ENCODE results near the gene KIF17. TPM values are rescaled to one million over a fixed set of nuclear protein-coding genes. Genes with fewer than 3 reads are reported as not detected.

The KIF17 gene
- total RNA-seq, 1 experiment from 2014 or later = 0.86 TPM

- DNase-seq (ENCODE audit: low read depth) = no peak
Measured at GRCh38 chr1:20711285-20712214, 6.3 kb downstream of the KIF17 start.

GRCh38 chr1:20710469-20711284 is 7.1 kb downstream of the KIF17 start:
- DNase-seq (ENCODE audit: low read depth) = no peak

- no peak for DNase-seq (ENCODE audit: low read depth)
Measured at GRCh38 chr1:20709868-20710267, 7.9 kb downstream of the KIF17 start.

- DNase-seq (ENCODE audit: low read depth) = no peak
Measured at GRCh38 chr1:20708891-20709290, 8.9 kb downstream of the KIF17 start.

GRCh38 chr1:20708057-20708456 is 9.8 kb downstream of the KIF17 start:
- no peak for DNase-seq (ENCODE audit: low read depth)

GRCh38 chr1:20706841-20707240 is 11.0 kb downstream of the KIF17 start:
- DNase-seq (ENCODE audit: low read depth) = no peak

GRCh38 chr1:20705203-20705755 is 12.5 kb downstream of the KIF17 start:
- DNase-seq (ENCODE audit: low read depth) = no peak

- DNase-seq (ENCODE audit: low read depth) = no peak
Measured at GRCh38 chr1:20704390-20705202, 13.2 kb downstream of the KIF17 start.

GRCh38 chr1:20703124-20703756 is 14.6 kb downstream of the KIF17 start:
- DNase-seq (ENCODE audit: low read depth) = no peak

- peak; percentile 42 for DNase-seq (ENCODE audit: low read depth)
Measured at GRCh38 chr1:20702416-20702815, 15.4 kb downstream of the KIF17 start.

- no peak for DNase-seq (ENCODE audit: low read depth)
Measured at GRCh38 chr1:20701847-20702246, 16.0 kb downstream of the KIF17 start.

GRCh38 chr1:20701446-20701845 is 16.4 kb downstream of the KIF17 start:
- DNase-seq (ENCODE audit: low read depth) = no peak

GRCh38 chr1:20700636-20701215 is 17.1 kb downstream of the KIF17 start:
- no peak for DNase-seq (ENCODE audit: low read depth)

GRCh38 chr1:20699558-20699957 is 18.2 kb downstream of the KIF17 start:
- no peak for DNase-seq (ENCODE audit: low read depth)

- peak; percentile 77 for DNase-seq (ENCODE audit: low read depth)
Measured at GRCh38 chr1:20698195-20698910, 19.5 kb downstream of the KIF17 start.

- DNase-seq (ENCODE audit: low read depth) = no peak
Measured at GRCh38 chr1:20697563-20697962, 20.2 kb downstream of the KIF17 start.

- peak; percentile 96 for DNase-seq (ENCODE audit: low read depth)
Measured at GRCh38 chr1:20696397-20697333, 21.1 kb downstream of the KIF17 start.

GRCh38 chr1:20695515-20695914 is 22.3 kb downstream of the KIF17 start:
- DNase-seq (ENCODE audit: low read depth) = no peak

GRCh38 chr1:20693623-20694022 is 24.2 kb downstream of the KIF17 start:
- no peak for DNase-seq (ENCODE audit: low read depth)

Data from M059J (cell line).